Measurements from ENCODE around the gene SLC17A7.

The SLC17A7 gene

GRCh38 chr19:49390929-49391359 is 50.4 kb downstream of the SLC17A7 start:
- TF ChIP-seq CTCF (IDR thresholded peaks at IDR 0.05), result no peak
- Histone ChIP-seq H3K36me3 (no peaks in the 10 kb centered on the region), H3K27me3 (peaks cover 0 to 58% of the 10 kb centered on the region in 2 donors), H3K27ac (no peak overlapping the region), H3K4me3 (no peak overlapping the region), H3K4me1 (no peaks in the 10 kb centered on the region), H3K9me3 (no peaks in the 10 kb centered on the region)
- intact Hi-C loops (cut with DNase I; ENCODE audit: low total_unique reads), result no loop called here
- no peak for DNase-seq

GRCh38 chr19:49390131-49390928 is 51.0 kb downstream of the SLC17A7 start:
- H3K4me1 ChIP-seq, result no peaks in the 10 kb centered on the region
- no peaks in the 10 kb centered on the region for H3K36me3 ChIP-seq
- H3K27ac ChIP-seq, result no peak overlapping the region
- H3K4me3 ChIP-seq, result no peak overlapping the region
- peaks cover 0 to 54% of the 10 kb centered on the region in 2 donors for H3K27me3 ChIP-seq
- no peaks in the 10 kb centered on the region for H3K9me3 ChIP-seq
- DNase-seq, result no peak
- TF ChIP-seq CTCF (IDR thresholded peaks at IDR 0.05), result no peak
- intact Hi-C loops (cut with DNase I; ENCODE audit: low total_unique reads), result no loop called here

- no peak for TF ChIP-seq CTCF (IDR thresholded peaks at IDR 0.05)
- no peak for DNase-seq
- no peak overlapping the region for H3K4me3 ChIP-seq
- peaks cover 0 to 50% of the 10 kb centered on the region in 2 donors for H3K27me3 ChIP-seq
- no peaks in the 10 kb centered on the region for H3K9me3 ChIP-seq
- H3K27ac ChIP-seq, result no peak overlapping the region
- intact Hi-C loops (cut with DNase I; ENCODE audit: low total_unique reads), result no loop called here
- H3K36me3 ChIP-seq, result no peaks in the 10 kb centered on the region
- no peaks in the 10 kb centered on the region for H3K4me1 ChIP-seq
Measured at GRCh38 chr19:49389406-49389805, 51.9 kb downstream of the SLC17A7 start.

GRCh38 chr19:49387936-49388372 is 53.4 kb downstream of the SLC17A7 start, which contains the start of gene KASH5:
TSS of gene KASH5 (plus strand) at chr19:49388249. CDS start at chr19:49390884, 2,635 bp downstream.
- peaks cover 0 to 40% of the 10 kb centered on the region in 2 donors for H3K27me3 ChIP-seq
- peak; percentile 49 to 88 for DNase-seq
- intact Hi-C loops (cut with DNase I; ENCODE audit: low total_unique reads), result no loop called here
- H3K27ac ChIP-seq, result no peak within 1 kb of the TSS
- no peaks in the 10 kb centered on the region for H3K36me3 ChIP-seq
- peaks cover 0 to under 1% (median 0%) of the 10 kb centered on the region in 3 donors for H3K9me3 ChIP-seq
- H3K4me3 ChIP-seq, result peak within 1 kb of the TSS; percentile 22 to 31
- no peaks in the 10 kb centered on the region for H3K4me1 ChIP-seq
- TF ChIP-seq CTCF (IDR thresholded peaks at IDR 0.05), result no peak

- intact Hi-C loops (cut with DNase I; ENCODE audit: low total_unique reads), result no loop called here
- Histone ChIP-seq H3K4me1 (no peaks in the 10 kb centered on the region), H3K4me3 (no peak overlapping the region), H3K27ac (no peak overlapping the region), H3K9me3 (peaks cover 0 to 14% (median 10%) of the 10 kb centered on the region in 3 donors), H3K27me3 (peaks cover 0 to 25% of the 10 kb centered on the region in 2 donors), H3K36me3 (no peaks in the 10 kb centered on the region)
- no peak for DNase-seq
- TF ChIP-seq CTCF (IDR thresholded peaks at IDR 0.05), result no peak
Measured at GRCh38 chr19:49383599-49383998, 57.7 kb downstream of the SLC17A7 start.
